ENCODE results near the gene PIGV.

- TF ChIP-seq YY1 (IDR thresholded peaks at IDR 0.05; ENCODE audit: insufficient read depth, insufficient read length) = no peak
- no peak for TF ChIP-seq ZNF274 (IDR thresholded peaks at IDR 0.05; ENCODE audit: low read depth, low read length)
- no peak for TF ChIP-seq SUZ12 (IDR thresholded peaks at IDR 0.05; ENCODE audit: extremely low read depth, insufficient read depth, insufficient read length)
Observed at GRCh38 chr1:26743426-26744059, 44.2 kb upstream of the PIGV start.

Measured in NT2/D1 (cell line).